Measurements from ENCODE around the gene ABLIM3. TPM values are rescaled to one million over a fixed set of nuclear protein-coding genes. Genes with fewer than 3 reads are reported as not detected.

The ABLIM3 gene
- total and polyA plus RNA-seq, 9 of the 15 experiments (the other 6 are each of a cell fraction or from before 2014, with no cell fraction given) = 0.03 to 0.38 (median 0.11) TPM

GRCh38 chr5:149108651-149109280 is 32.5 kb upstream of the ABLIM3 start:
- Histone ChIP-seq H3K79me2 (ENCODE audit: control insufficient read depth, insufficient read depth, low read length) (no peaks in the 10 kb centered on the region), H2AFZ (ENCODE audit: low read depth, low read length) (no peak overlapping the region), H3K27ac (ENCODE audit: extremely low read depth, low read depth, low read length) (no peak overlapping the region), H3K4me2 (ENCODE audit: insufficient read depth, low read length) (no peak overlapping the region), H3K4me1 (replicated peaks in 1 of 2; ENCODE audit: control insufficient read depth in 2 of 2, insufficient read depth in 2 of 2, low read length in 2 of 2) (no peaks in the 10 kb centered on the region), H3K4me3 (no peak overlapping the region), H3K9me1 (ENCODE audit: control insufficient read depth, insufficient read depth, low read length) (no peaks in the 10 kb centered on the region), H3K9me3 (replicated peaks; ENCODE audit: control insufficient read depth, insufficient read depth, low read depth, low read length) (no peaks in the 10 kb centered on the region), H4K20me1 (replicated peaks; ENCODE audit: control insufficient read depth, insufficient read depth, low read length) (no peaks in the 10 kb centered on the region), H3K9ac (ENCODE audit: insufficient read depth in 1 of 2, low read depth in 2 of 2, low read length in 2 of 2) (no peak overlapping the region), H3K27me3 (ENCODE audit: control insufficient read depth in 2 of 2, insufficient read depth in 2 of 2, low read length in 2 of 2) (no peaks in the 10 kb centered on the region; a peak in 1 of 5 replicates), H3K36me3 (ENCODE audit: control insufficient read depth, insufficient read depth, low read length) (no peaks in the 10 kb centered on the region)
- FAIRE-seq (no peak), DNase-seq (ENCODE audit: extremely low read depth in 1 of 4, low spot score in 3 of 4) (no peak), ATAC-seq (no peak)
- ChIA-PET CTCF (ENCODE audit: low intra/inter-chr PET ratio) (no interaction called here), POLR2A (interaction anchor here (0.6 to 0.7 kb wide), 3 partner anchors 51 to 313 kb away, joined by 3 read pairs; no protein-coding TSS in a partner anchor)
- WGBS (ENCODE audit: insufficient coverage, low coverage, missing lambda C conversion rate) = 0% methylated on average over 2 of the region's 2 CpGs
- intact Hi-C loops (cut with micrococcal nuclease) = no loop called here
- in situ Hi-C loops (cut with MboI) = no loop called here
- no TSS peak for BruUV-seq (replicated peaks)
- TF ChIP-seq ZBED1 (IDR thresholded peaks at IDR 0.05) = no peak
- no peak for TF ChIP-seq KDM1A (IDR thresholded peaks at IDR 0.05)
- no peak for TF ChIP-seq EP300 (IDR thresholded peaks at IDR 0.05; ENCODE audit: low read length)
- TF ChIP-seq RBM15 (IDR thresholded peaks at IDR 0.05; ENCODE audit: insufficient read depth, low read length) = no peak
- no peak for TF ChIP-seq ZBTB49 (CRISPR knock-in tag; IDR thresholded peaks at IDR 0.05; ENCODE audit: borderline replicate concordance)
- TF ChIP-seq ZFP36 (IDR thresholded peaks at IDR 0.05; ENCODE audit: low read depth, low read length, partially characterized antibody) = no peak
- TF ChIP-seq CBFA2T2 (conservative IDR thresholded peaks at IDR 0.05) = no peak

Measured in K562 (cell line).